Spinal cord (tissue), 10 donors: ENCODE measurements around the gene OR11H12. TPM values are rescaled to one million over a fixed set of nuclear protein-coding genes. Genes with fewer than 3 reads are reported as not detected.
"Not testable (repeated sequence)": the region's sequence is repeated elsewhere in the genome, so short reads cannot be mapped to it uniquely, and the experiment has no call there.

Experiments used
- DNase-seq, 6 donors: peaks; one replicate each; pipeline versions ENCODE4 v3.0.0 to v3.0.0-alpha.2; 2013 to 2015; ENCODE audit warnings: low spot score in 6 of 6, low read depth in 4 of 6
- H3K27ac ChIP-seq: one replicate; pipeline ENCODE4 v1.5.1; 2013; ENCODE audit warnings: low read depth, low read length, control low read depth
- H3K27me3 ChIP-seq: one replicate; pipeline ENCODE4 v1.6.1; 2013; ENCODE audit warnings: low read length; ENCODE audit not compliant: control insufficient read depth, insufficient read depth
- H3K36me3 ChIP-seq: one replicate; pipeline ENCODE4 v1.6.1; 2013; ENCODE audit warnings: low read length; ENCODE audit not compliant: control insufficient read depth, insufficient read depth
- H3K4me1 ChIP-seq: one replicate; pipeline ENCODE4 v1.6.1; 2013; ENCODE audit warnings: low read length; ENCODE audit not compliant: control insufficient read depth, insufficient read depth
- H3K4me3 ChIP-seq: one replicate; pipeline ENCODE4 v1.5.1; 2013; ENCODE audit warnings: low read depth, low read length, control low read depth
- H3K9me3 ChIP-seq: one replicate; pipeline ENCODE4 v1.6.1; 2013; ENCODE audit warnings: low read length; ENCODE audit not compliant: control insufficient read depth, insufficient read depth
- WGBS: methylation state at CpG from one replicate; pipeline ENCODE4 v1.1.5; 2013; ENCODE audit warnings: missing lambda C conversion rate; ENCODE audit not compliant: insufficient coverage; 5-methylcytosine and 5-hydroxymethylcytosine counted together
- long read RNA-seq, 4 donors: transcript quantifications; one replicate each; lab custom pipeline, GENCODE V29; 2026
- polyA plus RNA-seq, 2 donors: library from polyadenylated mRNA; unstranded; fragments of 120-200 nt; gene quantifications; one replicate each; pipeline ENCODE4 v1.2.1, GENCODE V29; 2013; ENCODE audit not compliant: insufficient read length in 2 of 2
- small RNA-seq: library from RNA; depleted of rRNA; stranded (forward); fragments of <200 nt; gene quantifications from one replicate; pipeline ENCODE3, GENCODE V24; 2014; ENCODE audit warnings: low replicate concordance
- total RNA-seq, 2 donors: library from RNA; depleted of rRNA in 1 of 2; stranded (reverse); fragments of 120-200 nt in 1 of 2; fragments of >200 nt in 1 of 2; gene quantifications; one replicate each; pipeline versions ENCODE4 v1.2.3 to v1.2.4, GENCODE V29; 2013 to 2014
- donor health status: healthy.

Gene OR11H12
- total RNA-seq (not detected), polyA plus RNA-seq (not detected)
- long read RNA-seq, donor 1: 0 reads
- long read RNA-seq, donor 2: 0 reads
- long read RNA-seq, donor 3: 0 reads
- long read RNA-seq, donor 4: 0 reads

- H3K4me3 ChIP-seq, H3K27ac ChIP-seq, H3K27me3 ChIP-seq, DNase-seq, H3K9me3 ChIP-seq, H3K36me3 ChIP-seq, H3K4me1 ChIP-seq: not testable (repeated sequence)
- no CpG with 5 or more reads among the region's 3 CpGs for WGBS
These were observed at the start of gene OR11H12 for GRCh38 chr14:18600817-18601216. OR11H12 (plus strand) TSS chr14:18601117; CDS start chr14:18601117, 0 bp downstream.

- DNase-seq, H3K27ac ChIP-seq, H3K36me3 ChIP-seq, H3K4me1 ChIP-seq, H3K4me3 ChIP-seq, H3K9me3 ChIP-seq, H3K27me3 ChIP-seq: not testable (repeated sequence)
- WGBS: 67% methylated on average over 4 of the region's 31 CpGs
These were observed 18.0 kb upstream of the OR11H12 start for GRCh38 chr14:18582908-18583307.

GRCh38 chr14:18626610-18627213, 25.8 kb downstream of the OR11H12 start:
- not testable (repeated sequence) for H3K36me3 ChIP-seq, H3K27me3 ChIP-seq, DNase-seq, H3K9me3 ChIP-seq, H3K4me3 ChIP-seq, H3K4me1 ChIP-seq, H3K27ac ChIP-seq
- 60% methylated on average over 1 of the region's 32 CpGs for WGBS

DNA sequence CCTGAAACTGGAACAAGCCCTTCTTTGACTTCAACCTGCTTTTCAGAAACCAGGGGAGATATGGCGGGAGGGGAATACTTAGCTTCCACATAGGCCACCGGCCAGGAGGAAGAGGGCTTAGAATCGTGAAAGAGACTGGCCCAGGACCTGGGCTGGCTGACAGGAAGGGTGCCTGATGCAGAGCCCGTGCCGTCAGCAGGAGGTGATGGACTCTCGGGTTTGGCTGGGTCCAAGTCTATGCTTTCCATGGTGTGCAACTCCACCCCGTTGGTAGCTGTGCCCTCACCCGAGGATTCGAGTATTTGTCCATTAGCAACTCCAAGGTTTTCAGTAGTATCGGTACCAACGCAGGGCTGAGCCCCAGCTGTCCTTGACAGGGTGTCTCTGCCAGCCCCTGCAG, 35.1 kb downstream of the OR11H12 start:
- not testable (repeated sequence) for H3K27ac ChIP-seq, H3K4me1 ChIP-seq, H3K9me3 ChIP-seq, H3K27me3 ChIP-seq, H3K4me3 ChIP-seq, DNase-seq, H3K36me3 ChIP-seq
- no CpG with 5 or more reads among the region's 11 CpGs for WGBS

DNA sequence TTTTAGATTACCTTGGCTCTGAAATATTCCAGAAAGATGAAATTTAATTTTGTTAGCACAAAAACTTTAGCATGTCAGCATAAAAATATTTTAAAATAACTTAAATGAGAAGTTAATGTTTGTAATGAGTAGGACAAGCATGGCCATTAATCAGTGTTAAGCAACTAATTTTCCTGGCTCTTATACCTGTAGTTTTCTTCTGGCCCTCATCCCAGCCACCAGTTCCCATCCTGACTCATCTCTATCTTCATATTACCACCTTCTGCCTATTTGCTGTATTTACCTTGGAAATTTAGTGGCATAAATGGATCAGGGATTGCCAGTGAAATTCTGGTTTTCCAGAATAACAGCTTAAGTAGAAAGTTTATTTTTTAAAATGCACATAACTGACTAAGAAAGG, 37.1 kb downstream of the OR11H12 start:
- not testable (repeated sequence) for H3K9me3 ChIP-seq, DNase-seq, H3K4me3 ChIP-seq, H3K27me3 ChIP-seq, H3K36me3 ChIP-seq, H3K4me1 ChIP-seq, H3K27ac ChIP-seq

DNA sequence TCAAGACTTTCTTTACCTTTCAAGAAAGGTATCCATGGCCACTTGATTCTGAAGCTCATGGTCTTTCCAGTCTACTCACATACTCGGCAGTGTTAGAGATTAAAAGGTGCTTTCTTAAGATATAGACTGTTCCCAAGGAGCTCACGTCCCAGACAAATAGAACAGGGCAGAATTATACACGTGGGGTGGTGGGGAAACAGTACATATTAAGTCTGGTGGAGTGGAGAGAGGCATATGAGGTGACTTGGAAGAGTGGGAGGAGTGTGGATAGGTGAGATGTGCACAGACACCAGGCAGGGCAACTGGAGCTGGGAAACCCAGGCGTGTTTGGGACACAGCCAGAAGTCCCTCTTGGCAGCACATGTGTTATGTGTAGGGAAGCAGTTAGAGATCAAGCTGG, 37.9 kb downstream of the OR11H12 start:
- H3K4me1 ChIP-seq, DNase-seq, H3K4me3 ChIP-seq, H3K27ac ChIP-seq, H3K27me3 ChIP-seq, H3K36me3 ChIP-seq, H3K9me3 ChIP-seq: not testable (repeated sequence)
- whole genome bisulfite sequencing: no CpG with 5 or more reads among the region's 4 CpGs

- not testable (repeated sequence) for DNase-seq, H3K9me3 ChIP-seq, H3K4me1 ChIP-seq, H3K4me3 ChIP-seq, H3K36me3 ChIP-seq, H3K27ac ChIP-seq, H3K27me3 ChIP-seq
- WGBS: 59% methylated on average over 5 of the region's 45 CpGs
These were observed 45.3 kb downstream of the OR11H12 start for GRCh38 chr14:18646075-18646730.

Small RNAs within 50 kb of the gene (small RNA-seq; reads per million reads assigned to genes)
- gene CR383656.6 (not detected), gene CR383656.7 (not detected), gene CR383656.9 (not detected)
